ENCODE results near the gene LIMCH1.

The LIMCH1 gene

DNA sequence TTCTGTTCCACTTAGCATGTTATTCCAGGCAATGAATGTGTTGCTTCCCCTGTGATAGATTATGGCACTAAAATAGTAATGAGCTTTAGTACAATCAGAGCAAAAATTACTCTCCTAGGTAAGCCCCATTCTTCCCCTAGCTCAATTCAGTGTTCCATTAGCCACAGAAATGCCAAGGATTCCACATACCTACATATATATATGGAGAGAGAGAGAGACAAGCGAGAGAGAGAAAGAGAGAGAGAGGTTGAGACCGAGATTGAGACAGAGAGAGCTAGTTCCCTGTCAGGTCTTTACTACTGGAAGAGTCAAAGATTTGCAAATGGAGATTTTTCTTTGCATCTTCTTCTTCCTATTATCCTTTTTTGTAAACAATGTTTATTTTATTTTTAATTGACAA lies 8.7 kb downstream of the LIMCH1 start:
- Histone ChIP-seq H3K27me3 (ENCODE audit: low read depth, low read length) (0 out of 2 replicates have a peak, but pooled peaks cover 9% of the 10 kb centered on the region), H3K4me1 (ENCODE audit: low read length) (peaks cover 17% of the 10 kb centered on the region), H3K4me3 (ENCODE audit: low read length) (no peak overlapping the region), H2AFZ (ENCODE audit: low read depth, low read length) (no peak overlapping the region), H3K27ac (ENCODE audit: low read length) (no peak overlapping the region), H3K79me2 (ENCODE audit: low read length) (no peaks in the 10 kb centered on the region), H3K4me2 (ENCODE audit: low read length) (no peak overlapping the region), H3K9me3 (ENCODE audit: insufficient read depth, low read length) (no peaks in the 10 kb centered on the region), H3K9ac (ENCODE audit: low read length) (no peak overlapping the region), H4K20me1 (ENCODE audit: insufficient read depth, low read length) (no peaks in the 10 kb centered on the region), H3K36me3 (replicated peaks; ENCODE audit: low read depth, low read length) (no peaks in the 10 kb centered on the region)
- TF ChIP-seq, protein P1, sequence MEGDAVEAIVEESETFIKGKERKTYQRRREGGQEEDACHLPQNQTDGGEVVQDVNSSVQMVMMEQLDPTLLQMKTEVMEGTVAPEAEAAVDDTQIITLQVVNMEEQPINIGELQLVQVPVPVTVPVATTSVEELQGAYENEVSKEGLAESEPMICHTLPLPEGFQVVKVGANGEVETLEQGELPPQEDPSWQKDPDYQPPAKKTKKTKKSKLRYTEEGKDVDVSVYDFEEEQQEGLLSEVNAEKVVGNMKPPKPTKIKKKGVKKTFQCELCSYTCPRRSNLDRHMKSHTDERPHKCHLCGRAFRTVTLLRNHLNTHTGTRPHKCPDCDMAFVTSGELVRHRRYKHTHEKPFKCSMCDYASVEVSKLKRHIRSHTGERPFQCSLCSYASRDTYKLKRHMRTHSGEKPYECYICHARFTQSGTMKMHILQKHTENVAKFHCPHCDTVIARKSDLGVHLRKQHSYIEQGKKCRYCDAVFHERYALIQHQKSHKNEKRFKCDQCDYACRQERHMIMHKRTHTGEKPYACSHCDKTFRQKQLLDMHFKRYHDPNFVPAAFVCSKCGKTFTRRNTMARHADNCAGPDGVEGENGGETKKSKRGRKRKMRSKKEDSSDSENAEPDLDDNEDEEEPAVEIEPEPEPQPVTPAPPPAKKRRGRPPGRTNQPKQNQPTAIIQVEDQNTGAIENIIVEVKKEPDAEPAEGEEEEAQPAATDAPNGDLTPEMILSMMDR (IDR thresholded peaks at IDR 0.05; ENCODE audit: low read depth, low read length) = no peak
- no peak for TF ChIP-seq EZH2phosphoT487 (IDR thresholded peaks at IDR 0.05; ENCODE audit: low read depth)

DNA sequence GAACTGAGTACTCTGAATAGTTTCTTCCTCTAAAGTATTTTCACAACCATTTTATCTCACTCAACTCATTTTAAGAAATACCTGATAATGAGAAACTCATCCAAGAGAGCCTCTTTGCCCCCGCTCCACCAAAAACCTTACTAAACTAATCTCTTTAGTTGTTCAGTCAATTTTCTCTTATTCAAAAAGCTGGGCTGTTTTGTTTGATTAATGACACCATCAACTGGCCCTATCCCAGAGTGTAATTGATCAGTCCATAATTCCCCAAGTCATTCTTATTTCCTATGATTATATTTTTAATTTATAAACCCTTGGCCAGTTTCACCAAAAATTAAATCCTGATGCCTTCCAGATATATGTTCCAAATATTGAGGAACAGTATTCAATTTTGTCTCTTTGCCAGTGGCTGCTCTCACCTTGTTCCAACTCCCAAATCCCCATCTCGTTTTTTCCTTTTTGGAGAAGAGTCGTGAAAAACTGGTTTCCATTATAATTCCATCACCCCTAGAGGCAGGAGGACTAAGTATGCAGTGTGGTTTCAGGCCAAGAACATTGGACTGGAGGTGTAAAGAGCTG lies 10.4 kb downstream of the LIMCH1 start:
- Histone ChIP-seq H3K27me3 (ENCODE audit: low read depth, low read length) (0 out of 2 replicates have a peak, but pooled peaks cover 6% of the 10 kb centered on the region), H2AFZ (ENCODE audit: low read depth, low read length) (no peak overlapping the region), H3K4me2 (ENCODE audit: low read length) (no peak overlapping the region), H3K79me2 (ENCODE audit: low read length) (no peaks in the 10 kb centered on the region), H3K4me3 (ENCODE audit: low read length) (no peak overlapping the region), H3K9ac (ENCODE audit: low read length) (no peak overlapping the region), H3K9me3 (ENCODE audit: insufficient read depth, low read length) (no peaks in the 10 kb centered on the region), H4K20me1 (ENCODE audit: insufficient read depth, low read length) (no peaks in the 10 kb centered on the region), H3K27ac (ENCODE audit: low read length) (no peak overlapping the region), H3K36me3 (replicated peaks; ENCODE audit: low read depth, low read length) (no peaks in the 10 kb centered on the region), H3K4me1 (ENCODE audit: low read length) (peaks cover 17% of the 10 kb centered on the region)
- TF ChIP-seq, protein P1 (IDR thresholded peaks at IDR 0.05; ENCODE audit: low read depth, low read length) = no peak
- TF ChIP-seq EZH2phosphoT487 (IDR thresholded peaks at IDR 0.05; ENCODE audit: low read depth) = no peak

DNA sequence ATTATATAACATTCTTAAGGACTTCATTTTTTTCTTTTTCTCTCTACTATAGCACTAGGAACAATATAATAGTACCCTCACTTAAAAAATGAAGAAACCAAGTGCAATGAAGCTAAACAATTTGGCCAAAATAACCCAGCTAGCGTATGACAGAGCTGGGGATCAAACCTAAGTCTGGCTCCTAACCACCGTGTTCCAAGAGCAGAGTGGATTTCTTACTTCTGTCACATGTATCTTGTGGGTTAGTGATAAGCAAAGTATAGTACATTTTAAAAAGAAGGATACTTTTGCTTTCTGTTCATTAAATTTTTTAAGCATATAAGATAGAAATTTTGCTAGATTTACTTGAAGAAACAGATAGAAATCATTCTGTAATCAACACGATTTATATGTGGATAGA lies 11.5 kb downstream of the LIMCH1 start:
- H2AFZ ChIP-seq (ENCODE audit: low read depth, low read length) = no peak overlapping the region
- no peak overlapping the region for H3K9ac ChIP-seq (ENCODE audit: low read length)
- H4K20me1 ChIP-seq (ENCODE audit: insufficient read depth, low read length) = no peaks in the 10 kb centered on the region
- no peak overlapping the region for H3K4me3 ChIP-seq (ENCODE audit: low read length)
- no peak overlapping the region for H3K27ac ChIP-seq (ENCODE audit: low read length)
- TF ChIP-seq, protein P1 (IDR thresholded peaks at IDR 0.05; ENCODE audit: low read depth, low read length) = no peak
- no peak for TF ChIP-seq EZH2phosphoT487 (IDR thresholded peaks at IDR 0.05; ENCODE audit: low read depth)
- no peaks in the 10 kb centered on the region for H3K36me3 ChIP-seq (replicated peaks; ENCODE audit: low read depth, low read length)
- no peaks in the 10 kb centered on the region for H3K79me2 ChIP-seq (ENCODE audit: low read length)
- H3K9me3 ChIP-seq (ENCODE audit: insufficient read depth, low read length) = no peaks in the 10 kb centered on the region
- H3K4me2 ChIP-seq (ENCODE audit: low read length) = no peak overlapping the region
- H3K4me1 ChIP-seq (ENCODE audit: low read length) = peaks cover 17% of the 10 kb centered on the region
- H3K27me3 ChIP-seq (ENCODE audit: low read depth, low read length) = 0 out of 2 replicates have a peak, but pooled peaks cover 6% of the 10 kb centered on the region

DNA sequence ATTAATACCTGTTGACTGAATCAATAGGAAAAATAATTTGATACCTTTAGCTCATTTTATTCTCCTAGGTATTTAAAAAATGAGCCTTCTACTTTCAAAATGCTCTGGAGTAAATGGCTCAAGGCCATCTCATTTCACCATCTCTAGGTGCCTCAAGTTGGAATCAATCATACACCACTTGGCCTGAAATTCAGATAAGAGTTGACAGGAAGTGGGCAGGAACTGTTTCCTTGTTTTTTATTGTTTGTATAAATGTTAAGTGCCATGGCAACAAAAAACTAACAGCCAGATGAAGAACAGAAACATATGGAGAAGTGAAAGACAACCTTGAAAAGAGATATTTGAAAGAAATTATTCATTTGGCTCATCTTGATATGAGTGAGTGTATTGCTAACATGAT lies 12.4 kb downstream of the LIMCH1 start:
- Histone ChIP-seq H3K9ac (ENCODE audit: low read length) (no peak overlapping the region), H2AFZ (ENCODE audit: low read depth, low read length) (no peak overlapping the region), H4K20me1 (ENCODE audit: insufficient read depth, low read length) (no peaks in the 10 kb centered on the region), H3K9me3 (ENCODE audit: insufficient read depth, low read length) (no peaks in the 10 kb centered on the region), H3K27me3 (ENCODE audit: low read depth, low read length) (0 out of 2 replicates have a peak, but pooled peaks cover 5% of the 10 kb centered on the region), H3K4me3 (ENCODE audit: low read length) (no peak overlapping the region), H3K79me2 (ENCODE audit: low read length) (no peaks in the 10 kb centered on the region), H3K27ac (ENCODE audit: low read length) (no peak overlapping the region), H3K36me3 (replicated peaks; ENCODE audit: low read depth, low read length) (no peaks in the 10 kb centered on the region), H3K4me2 (ENCODE audit: low read length) (no peak overlapping the region), H3K4me1 (ENCODE audit: low read length) (peaks cover 17% of the 10 kb centered on the region)
- TF ChIP-seq, protein P1 (IDR thresholded peaks at IDR 0.05; ENCODE audit: low read depth, low read length) = no peak
- no peak for TF ChIP-seq EZH2phosphoT487 (IDR thresholded peaks at IDR 0.05; ENCODE audit: low read depth)
